SK-N-SH (cell line): Measurements from ENCODE around the gene YTHDF1.
"Not testable (repeated sequence)": the region's sequence is repeated elsewhere in the genome, so short reads cannot be mapped to it uniquely, and the experiment has no call there.

ENCODE experiments used
- EZH2phosphoT487 ChIP-seq: fragments of 200-600 bp; sonication (generic); IDR thresholded peaks from 2 replicates; pipeline ENCODE4 v1.6.1; 2017; ENCODE audit warnings: low read depth, mixed run types, mild to moderate bottlenecking, antibody characterized with exemption, moderate library complexity, borderline replicate concordance
- FOSL2 ChIP-seq: IDR thresholded peaks from 2 replicates; pipeline ENCODE4 v1.4.0; 2012; ENCODE audit warnings: low read depth, mild to moderate bottlenecking, moderate library complexity, borderline replicate concordance
- RFX5 ChIP-seq: IDR thresholded peaks from 2 replicates; pipeline ENCODE4 v1.6.1; 2012; ENCODE audit warnings: mild to moderate bottlenecking, improper control_type of control experiment, low read length
- SIN3A ChIP-seq: IDR thresholded peaks from 2 replicates; pipeline ENCODE4 v1.6.1; 2012; ENCODE audit warnings: low read depth, mild to moderate bottlenecking, low read length, moderate library complexity, borderline replicate concordance
- TF ChIP-seq, protein P1 (sequence below): fragments of 200-600 bp; sonication (generic); IDR thresholded peaks from 2 replicates; pipeline ENCODE4 v1.6.1; 2017; ENCODE audit warnings: antibody characterized with exemption, mild to moderate bottlenecking, moderate library complexity
- TF ChIP-seq, protein P2 (sequence below): fragments of 150-350 bp; IDR thresholded peaks from 2 replicates; pipeline ENCODE4 v1.6.1; 2017; ENCODE audit warnings: antibody characterized with exemption, low read length, low read depth, borderline replicate concordance

- TF ChIP-seq, protein P1, sequence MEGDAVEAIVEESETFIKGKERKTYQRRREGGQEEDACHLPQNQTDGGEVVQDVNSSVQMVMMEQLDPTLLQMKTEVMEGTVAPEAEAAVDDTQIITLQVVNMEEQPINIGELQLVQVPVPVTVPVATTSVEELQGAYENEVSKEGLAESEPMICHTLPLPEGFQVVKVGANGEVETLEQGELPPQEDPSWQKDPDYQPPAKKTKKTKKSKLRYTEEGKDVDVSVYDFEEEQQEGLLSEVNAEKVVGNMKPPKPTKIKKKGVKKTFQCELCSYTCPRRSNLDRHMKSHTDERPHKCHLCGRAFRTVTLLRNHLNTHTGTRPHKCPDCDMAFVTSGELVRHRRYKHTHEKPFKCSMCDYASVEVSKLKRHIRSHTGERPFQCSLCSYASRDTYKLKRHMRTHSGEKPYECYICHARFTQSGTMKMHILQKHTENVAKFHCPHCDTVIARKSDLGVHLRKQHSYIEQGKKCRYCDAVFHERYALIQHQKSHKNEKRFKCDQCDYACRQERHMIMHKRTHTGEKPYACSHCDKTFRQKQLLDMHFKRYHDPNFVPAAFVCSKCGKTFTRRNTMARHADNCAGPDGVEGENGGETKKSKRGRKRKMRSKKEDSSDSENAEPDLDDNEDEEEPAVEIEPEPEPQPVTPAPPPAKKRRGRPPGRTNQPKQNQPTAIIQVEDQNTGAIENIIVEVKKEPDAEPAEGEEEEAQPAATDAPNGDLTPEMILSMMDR, result not testable (repeated sequence)
- TF ChIP-seq, protein P2, sequence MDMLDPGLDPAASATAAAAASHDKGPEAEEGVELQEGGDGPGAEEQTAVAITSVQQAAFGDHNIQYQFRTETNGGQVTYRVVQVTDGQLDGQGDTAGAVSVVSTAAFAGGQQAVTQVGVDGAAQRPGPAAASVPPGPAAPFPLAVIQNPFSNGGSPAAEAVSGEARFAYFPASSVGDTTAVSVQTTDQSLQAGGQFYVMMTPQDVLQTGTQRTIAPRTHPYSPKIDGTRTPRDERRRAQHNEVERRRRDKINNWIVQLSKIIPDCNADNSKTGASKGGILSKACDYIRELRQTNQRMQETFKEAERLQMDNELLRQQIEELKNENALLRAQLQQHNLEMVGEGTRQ, result not testable (repeated sequence)
- not testable (repeated sequence) for TF ChIP-seq SIN3A, FOSL2, EZH2phosphoT487, RFX5
Observed at GRCh38 chr20:63159251-63159650, 56.7 kb downstream of the YTHDF1 start.
